GDM1 (cell line): ENCODE measurements around the gene RGL2.
"Not testable (repeated sequence)": the region's sequence is repeated elsewhere in the genome, so short reads cannot be mapped to it uniquely, and the experiment has no call there.

Source experiments
- DNase-seq: peaks from one replicate; lab custom pipeline; 2025; lab: John Stamatoyannopoulos, UW

RGL2 gene

GRCh38 chr6:33273129-33273923 is 25.4 kb downstream of the RGL2 start:
- no peak for DNase-seq

DNA sequence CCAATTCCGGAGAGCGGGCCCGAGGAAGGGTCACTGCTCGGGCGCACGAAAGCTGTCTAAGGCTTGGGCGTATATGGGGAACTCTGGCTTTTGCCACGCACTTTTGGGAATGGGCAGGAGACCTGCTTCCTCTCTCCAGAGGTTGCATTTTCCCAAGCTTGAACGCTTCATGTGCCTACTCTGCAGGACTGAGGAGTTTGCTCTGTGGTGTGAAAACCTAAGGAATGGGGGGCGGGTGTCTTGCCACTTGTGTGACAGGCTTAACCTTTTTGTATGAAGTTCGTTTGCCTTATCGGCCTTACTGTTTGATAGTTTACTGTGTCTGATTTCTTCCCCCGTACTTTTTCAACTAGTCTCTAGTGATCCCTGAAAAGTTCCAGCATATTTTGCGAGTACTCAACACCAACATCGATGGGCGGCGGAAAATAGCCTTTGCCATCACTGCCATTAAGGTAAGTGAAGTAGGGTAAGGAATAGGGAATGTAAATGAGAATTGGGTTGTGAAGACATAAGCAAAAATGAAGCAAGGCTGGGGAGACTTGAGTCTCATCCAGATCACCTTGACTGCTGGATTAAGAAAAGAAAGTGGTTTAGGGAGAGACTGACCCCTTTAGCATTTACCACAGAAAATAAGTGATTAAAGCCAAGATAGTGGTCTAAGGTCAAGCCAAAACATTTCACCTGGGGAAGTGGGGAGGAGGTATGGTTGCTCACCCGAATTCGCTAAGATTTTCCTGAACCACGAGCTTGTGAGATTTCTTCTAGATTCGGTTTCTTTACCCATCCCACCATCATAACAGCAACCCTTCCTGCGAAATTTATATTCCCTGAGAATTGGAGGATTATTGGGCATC is 26.2 kb downstream of the RGL2 start:
- no peak for DNase-seq

- DNase-seq, result peak; percentile 95
These were observed 27.1 kb downstream of the RGL2 start, which contains the start of the genes RPS18 and VPS52 for GRCh38 chr6:33271468-33272274. Gene RPS18, plus strand, starts transcription at chr6:33272075. Its CDS starts 45 bp downstream, at chr6:33272120. Gene VPS52, minus strand, starts transcription at chr6:33271876. Its CDS starts 201 bp downstream, at chr6:33271675.

- no peak for DNase-seq
These were observed 27.6 kb downstream of the RGL2 start for GRCh38 chr6:33271117-33271467.

DNA sequence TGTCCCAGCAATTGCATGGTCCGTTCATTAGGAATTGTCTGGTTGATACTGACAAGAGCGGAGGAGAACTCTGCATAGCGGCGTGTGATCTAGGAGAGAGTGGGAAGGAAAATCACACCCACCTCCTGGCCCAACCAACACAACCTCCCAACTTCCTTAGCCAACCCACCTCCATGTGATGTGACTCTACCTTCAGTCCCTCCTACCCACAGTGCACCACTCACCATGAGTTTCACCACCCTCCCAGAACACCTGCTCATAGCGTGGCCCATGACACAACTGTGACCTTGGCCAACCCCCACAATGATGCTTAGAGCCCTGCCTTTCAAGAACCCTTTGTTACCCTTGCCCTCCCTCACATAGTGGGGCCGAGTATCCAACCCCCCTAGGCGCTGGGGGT is 34.7 kb downstream of the RGL2 start:
- DNase-seq, result no peak

DNA sequence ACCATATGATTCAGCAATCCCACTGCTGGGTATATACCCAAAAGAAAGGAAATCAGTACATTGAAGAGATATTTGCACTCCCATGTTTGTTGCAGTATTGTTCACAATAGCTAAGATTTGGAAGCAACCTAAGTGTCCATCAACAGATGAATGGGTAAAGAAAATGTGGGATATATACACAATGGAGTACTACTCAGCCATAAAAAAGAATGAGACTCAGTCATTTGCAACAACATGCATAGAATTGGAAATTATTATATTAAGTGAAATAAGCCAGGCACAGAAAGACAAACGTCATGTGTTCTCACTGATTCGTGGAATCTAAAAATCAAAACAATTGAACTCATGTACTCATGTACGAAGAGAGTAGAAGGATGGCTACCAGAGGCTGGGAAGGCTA is 36.3 kb downstream of the RGL2 start:
- DNase-seq, result not testable (repeated sequence)

DNA sequence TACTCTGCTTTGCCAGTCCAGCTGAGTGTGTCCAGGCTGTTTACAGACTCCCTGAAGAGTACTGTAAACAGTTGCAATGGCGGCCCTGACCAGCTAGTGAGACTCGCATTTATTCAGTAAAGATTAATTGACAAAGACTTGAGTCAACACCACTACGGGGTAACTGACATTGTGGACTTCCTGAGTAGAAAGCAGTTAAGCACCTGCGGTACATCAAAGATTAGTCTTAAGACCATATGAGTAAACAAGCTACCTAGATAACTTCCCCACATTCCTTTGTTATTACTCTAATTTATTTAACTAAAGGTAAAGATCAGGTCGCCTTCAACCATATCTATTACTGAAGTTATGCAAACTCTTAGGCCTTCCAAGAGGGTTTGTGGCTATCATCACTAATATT is 39.7 kb downstream of the RGL2 start:
- DNase-seq, result no peak

DNA sequence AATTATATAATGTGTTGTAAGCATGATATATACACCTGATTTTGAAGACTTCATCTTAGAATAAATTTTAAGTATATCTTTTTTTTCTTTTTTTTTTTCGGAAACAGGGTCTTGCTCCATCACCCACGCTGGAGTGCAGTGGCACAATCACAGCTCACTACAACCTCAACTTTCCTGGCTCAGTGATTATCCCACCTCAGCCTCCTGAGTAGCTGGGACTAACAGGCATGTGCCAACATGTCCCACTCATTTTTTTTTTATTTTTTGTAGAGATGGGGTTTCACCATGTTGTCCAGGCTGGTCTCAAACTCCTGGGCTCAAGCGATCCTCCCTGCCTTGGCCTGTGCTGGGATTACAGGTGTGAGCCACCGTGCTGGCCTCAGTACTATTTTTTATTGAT is 44.2 kb downstream of the RGL2 start:
- no peak for DNase-seq

DNA sequence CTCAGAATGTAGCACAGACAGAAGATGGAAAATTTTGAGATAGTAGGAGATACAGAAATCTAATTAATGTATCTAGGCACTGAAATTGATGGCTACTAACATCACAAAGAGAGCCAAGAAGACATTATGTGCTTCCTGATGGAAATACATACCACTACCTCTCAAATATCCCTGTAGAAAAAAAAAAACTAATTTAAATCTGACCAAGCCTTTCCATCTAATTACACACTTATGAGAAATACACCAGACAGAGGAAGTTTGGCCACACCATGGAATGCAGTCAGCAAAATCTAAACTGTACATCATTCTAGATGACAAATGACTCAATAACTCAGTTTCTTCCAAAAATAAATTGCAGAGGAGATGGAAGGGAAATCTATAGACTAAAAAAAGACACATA is 46.0 kb downstream of the RGL2 start:
- no peak for DNase-seq

GRCh38 chr6:33251395-33252012 is 47.2 kb downstream of the RGL2 start:
- DNase-seq, result no peak

DNA sequence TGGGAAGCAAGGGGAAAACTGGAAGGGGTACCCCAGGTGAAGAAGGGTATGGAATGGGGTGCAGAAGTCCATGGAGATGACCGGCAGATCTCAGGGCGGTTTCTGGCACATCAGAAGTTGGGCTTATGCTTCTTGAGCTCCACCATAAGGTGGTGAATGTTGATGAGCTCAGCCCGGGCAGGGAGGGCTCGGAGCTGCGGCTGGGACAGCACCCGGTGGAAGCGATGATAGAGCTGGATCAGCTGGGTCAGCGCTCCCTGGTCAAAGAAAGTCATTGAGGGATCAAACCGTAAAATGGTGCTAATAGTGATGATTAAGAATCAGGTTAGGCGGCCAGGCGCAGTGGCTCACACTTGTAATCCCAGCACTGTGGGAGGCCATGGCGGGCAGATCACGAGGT is 48.0 kb downstream of the RGL2 start:
- DNase-seq, result no peak

DNA sequence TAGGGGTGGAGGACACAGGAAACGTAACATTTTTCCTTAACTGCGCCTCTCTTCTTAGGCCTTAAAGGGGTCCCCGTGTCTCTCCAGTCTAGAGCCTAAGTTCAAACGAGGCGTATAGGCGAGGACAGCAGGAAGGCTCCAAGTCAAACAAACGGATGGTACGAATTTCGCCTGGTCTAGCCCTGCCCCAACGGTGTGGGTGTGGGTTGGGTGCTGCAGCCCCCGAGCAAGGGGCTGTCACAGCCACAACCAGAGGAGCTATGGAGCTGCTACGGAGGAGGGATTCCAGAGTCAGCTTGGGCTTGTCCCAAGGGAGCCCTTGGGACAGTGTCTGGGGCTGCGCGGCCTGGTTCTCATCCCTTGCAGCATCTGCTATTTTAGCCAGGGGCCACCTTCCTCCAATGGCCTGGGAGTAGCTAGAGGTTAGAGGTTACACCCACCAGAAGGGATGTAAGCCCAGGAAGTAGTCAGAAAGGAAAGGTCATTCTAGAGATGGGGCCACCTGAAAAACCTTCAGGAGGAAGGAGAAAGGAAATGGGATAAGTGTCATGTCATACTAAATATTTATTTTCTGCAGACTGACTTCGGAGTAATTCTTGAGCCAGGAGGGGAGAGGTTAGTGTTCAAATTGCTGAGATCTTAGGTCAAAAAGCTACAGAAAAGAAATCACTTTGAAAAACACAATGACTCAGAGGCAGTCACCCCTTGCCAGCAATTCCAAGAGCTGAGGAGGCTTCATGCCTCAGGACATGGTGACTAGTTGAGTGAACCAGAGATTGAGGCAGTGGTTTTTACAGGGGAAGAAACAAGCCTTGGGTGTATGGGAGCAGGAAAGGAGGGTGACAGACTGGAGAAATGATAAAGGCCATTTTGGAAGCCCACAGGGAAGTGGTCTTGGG is 48.8 kb downstream of the RGL2 start:
- no peak for DNase-seq

GRCh38 chr6:33248932-33249731 is 49.6 kb downstream of the RGL2 start:
- DNase-seq, result peak; percentile 99

GRCh38 chr6:33248643-33248931 is 50.2 kb downstream of the RGL2 start:
- DNase-seq, result no peak

GRCh38 chr6:33247977-33248642 is 50.6 kb downstream of the RGL2 start:
- peak; percentile 78 for DNase-seq

DNA sequence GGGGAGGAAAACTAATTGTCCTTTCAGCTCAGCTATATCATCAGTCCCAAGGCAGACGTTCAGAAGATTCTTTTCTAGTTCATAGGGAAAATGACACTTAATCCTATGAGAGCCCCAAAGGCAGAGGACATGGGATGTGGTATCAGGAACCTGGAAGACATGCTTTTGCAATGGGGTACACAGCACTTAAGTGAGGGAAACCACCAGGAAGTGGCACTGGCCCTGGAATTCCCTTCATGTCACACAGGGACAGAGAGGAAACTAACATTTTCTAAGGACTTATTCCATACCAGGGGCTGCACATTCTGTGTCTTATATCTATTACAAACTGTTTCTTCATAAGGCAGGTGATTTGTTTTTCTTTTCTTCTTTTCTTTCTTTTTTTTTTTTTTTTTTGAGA is 55.3 kb downstream of the RGL2 start:
- DNase-seq, result no peak

- DNase-seq, result no peak
These were observed 56.8 kb downstream of the RGL2 start for GRCh38 chr6:33241968-33242367.
